CD4-positive, alpha-beta T cell treated with Interleukin-2 at 100 ng/mL for 4 hours (primary cell): Measurements from ENCODE around the gene ARID1A.
"Not testable (repeated sequence)": the region's sequence is repeated elsewhere in the genome, so short reads cannot be mapped to it uniquely, and the experiment has no call there.

Experiments
- DNase-seq: peaks from one replicate; pipeline ENCODE4 v3.0.0-alpha.2; 2020; ENCODE audit warnings: low spot score

The ARID1A gene

DNA sequence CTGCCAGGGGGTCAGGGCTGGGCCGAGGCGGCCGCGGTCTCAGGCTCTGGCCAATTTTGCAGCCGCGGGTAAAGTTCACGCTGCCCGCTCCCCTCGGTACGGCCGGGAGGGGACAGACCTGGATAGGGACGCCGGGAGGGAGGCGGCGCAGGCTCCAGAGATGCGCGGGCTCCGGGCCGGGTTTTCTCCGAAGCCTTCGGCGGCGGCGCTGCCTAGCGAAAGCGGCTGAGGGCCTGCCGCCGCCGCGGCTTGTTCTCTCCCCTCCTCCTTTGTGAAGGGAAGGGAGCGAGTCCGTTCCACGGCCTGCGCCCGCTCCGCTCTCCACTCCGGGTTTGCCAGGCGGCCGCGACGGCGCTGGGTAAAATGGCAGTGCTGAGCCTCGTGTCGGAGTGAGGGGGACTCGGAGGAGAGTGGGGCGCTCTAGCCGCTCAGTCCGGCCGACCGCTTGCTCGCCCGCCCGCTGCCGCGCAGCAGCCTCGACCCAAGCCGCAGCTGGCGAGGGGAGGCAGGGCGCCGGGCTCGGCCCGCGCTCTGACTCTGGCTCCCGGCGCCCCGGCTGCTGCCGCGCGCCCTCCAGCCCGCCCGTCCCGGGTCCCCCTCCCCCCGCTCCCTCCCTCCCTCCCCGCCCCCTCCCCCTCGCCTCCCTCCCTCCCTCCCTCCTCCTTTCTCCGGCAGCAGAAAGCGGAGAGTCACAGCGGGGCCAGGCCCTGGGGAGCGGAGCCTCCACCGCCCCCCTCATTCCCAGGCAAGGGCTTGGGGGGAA lies at the start of gene ARID1A:
Gene ARID1A (plus strand): TSS at position 660 of the 763 bp plus-strand sequence. CDS start 389 bp downstream, outside the sequence.
- DNase-seq, result peak; percentile 98

DNA sequence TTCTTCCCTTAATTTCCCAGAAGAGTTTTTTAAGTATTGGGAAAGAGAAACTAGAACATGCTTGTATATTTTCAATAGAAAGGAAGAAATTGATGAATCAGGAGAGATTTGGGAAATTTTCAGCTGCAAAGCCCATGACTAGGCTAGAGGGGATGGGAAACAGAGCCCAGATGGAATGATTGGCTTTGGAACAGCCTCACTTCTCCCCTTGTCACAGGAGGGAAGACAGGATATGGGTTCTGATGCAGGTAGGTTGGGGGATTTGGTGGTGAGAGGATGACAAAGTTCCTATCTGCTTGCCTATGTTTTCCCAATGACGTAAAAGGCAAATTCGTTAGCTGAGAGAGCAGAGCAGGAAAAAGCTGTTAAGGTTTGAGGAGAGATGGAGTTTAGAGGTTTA lies 31.0 kb upstream of the ARID1A start:
- no peak for DNase-seq

DNA sequence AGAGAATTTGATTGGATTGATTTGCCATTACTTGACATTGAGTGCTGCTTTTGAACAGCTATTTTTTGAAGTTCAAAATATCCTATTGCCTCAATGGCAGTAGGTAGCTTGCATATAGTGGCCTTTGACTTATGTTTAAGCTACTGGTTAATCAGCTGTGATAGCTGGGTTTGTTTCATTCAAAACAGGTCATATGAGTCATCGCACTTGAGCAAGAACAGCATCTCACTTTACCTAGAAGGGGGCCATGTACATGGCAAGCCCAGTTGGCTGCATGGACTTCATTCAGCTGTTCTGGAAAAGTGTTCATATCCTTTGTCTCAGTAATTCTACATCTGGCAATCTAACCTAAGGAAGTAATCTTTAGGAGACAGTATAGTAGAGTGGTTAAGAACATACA lies 29.0 kb upstream of the ARID1A start:
- no peak for DNase-seq

DNA sequence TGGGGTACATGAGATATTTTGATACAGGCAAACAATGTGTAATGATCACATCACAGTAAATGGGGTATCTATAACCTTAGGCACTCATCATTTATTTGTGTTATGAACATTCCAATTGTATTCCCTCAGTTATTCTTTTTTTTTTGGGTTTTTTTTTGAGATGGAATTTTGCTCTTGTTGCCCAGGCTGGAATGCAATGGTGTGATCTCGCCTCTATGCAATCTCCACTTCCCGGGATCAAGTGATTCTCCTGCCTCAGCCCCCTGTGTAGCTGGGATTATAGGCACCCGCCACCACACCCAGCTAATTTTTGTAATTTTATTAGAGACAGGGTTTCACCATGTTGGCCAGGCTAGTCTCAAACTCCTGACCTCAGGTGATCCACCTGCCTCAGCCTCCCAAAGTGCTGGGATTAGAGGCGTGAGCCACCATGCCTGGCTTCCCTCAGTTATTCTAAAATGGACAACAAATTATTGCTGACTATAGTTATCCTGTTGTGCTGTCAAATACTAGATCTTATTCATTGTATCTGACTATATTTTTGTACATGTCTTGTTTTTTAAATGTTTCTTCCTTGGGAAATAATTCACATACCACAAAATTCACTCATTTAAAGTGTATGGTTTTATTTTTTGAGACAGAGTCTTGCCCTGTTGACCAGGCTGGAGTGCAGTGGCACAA lies 27.6 kb upstream of the ARID1A start:
- not testable (repeated sequence) for DNase-seq

DNA sequence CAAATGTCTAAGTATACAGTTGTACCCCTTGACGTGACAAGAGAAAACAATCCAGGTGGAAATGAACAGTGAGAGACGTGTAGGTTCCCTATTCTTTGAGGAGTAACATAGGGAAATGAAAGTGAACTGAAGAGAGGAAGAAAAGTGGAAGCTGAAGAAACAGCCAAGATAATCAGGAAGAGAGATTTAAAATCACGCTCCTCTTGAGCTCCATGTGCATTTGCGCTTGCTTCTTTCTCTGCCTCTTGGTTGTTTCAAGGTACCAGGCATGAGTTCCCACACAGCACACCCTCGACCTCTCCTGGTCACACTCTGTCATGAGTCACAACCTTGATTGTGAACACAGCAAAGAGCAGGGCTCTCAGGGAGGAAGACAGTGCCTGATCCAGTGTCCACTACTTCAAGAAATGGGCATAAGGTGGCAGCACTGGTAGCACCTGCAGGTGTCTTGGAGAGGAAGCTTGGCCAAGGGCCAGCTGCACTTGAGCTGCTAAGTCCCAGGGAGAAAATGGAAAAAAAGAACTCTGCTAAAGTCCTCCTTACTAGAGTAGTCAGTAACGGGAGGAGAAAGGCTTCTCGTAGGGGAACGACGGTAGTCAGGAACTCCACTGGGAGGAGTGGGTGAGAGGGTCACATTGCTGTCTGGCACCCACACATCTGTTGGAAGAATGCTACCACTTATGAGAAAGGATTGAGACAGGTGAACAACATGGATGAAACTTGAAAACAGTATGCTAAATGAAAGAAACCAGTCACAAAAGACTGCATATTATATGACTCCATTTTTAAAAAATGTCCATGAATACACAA lies 18.3 kb upstream of the ARID1A start:
- peak; percentile 72 for DNase-seq

DNA sequence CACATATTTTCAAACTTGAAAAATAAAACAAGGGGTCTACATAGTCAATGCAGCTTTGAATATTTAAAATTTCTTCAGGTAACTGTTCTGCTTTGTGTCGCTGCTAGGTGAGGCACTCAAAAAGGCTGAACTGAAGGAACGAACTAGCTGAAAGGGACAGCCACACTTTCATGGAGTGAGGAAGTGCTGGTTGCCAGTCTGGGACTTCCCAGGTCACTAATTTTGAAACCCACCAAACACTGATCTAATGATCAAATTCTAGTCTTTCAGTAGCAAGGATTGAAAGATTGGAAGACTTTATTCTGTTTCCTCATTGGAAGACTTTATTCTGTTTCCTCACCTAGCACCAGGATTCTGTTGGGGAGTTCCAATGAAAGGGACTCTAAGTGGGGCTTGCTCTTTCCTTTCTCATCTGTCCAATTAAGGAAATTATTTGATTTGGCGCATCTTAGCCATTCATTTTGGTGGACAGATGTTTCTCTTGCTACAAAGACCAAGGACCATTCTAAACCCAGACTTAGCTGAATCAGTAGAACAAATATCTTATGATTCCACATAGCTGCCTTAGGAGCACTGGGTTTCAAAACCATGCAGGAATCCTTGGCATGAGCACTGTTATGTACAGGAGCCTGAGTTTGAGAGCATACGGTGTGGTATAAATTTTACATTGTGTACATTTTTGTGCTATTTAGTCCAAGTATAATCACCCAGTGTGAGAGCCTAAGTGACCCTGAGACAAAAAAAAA lies 10.9 kb upstream of the ARID1A start:
- no peak for DNase-seq

DNA sequence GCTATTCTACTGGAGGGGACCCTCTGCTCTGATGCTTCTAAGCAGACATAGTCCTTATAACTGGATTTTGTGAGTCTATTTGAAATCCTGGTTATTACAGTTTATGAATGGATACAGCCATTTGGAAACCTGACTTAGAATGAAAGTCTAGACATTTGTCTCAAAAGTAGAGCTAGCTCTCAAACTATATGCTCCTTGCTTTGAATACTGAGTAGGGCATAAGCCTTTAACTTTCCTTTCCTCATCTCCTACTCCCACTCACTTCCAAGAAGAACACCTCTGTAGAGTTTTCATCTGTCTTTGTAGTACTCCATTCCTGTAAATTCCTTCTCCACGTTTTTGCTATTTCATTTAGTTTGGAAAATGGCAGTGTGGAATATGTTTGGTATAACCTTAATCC lies 9.0 kb upstream of the ARID1A start:
- no peak for DNase-seq

DNA sequence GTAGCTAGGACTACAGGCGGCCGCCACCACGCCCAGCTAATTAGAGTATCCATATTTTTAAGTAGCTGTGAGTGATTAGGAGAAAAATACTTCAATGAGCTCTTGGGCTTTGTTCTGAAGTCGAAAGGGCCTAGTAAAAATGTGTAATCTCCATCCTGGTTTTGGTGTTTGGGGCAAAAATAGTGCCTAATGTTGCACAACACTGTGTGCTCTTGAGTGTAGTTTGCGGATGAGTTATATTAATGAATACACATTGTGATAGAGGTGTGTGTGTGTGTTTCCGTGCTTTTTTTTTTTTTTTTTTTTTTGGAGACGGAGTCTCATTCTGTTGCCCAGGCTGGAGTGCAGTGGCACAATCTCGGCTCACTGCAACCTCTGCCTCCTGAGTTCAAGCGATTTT lies 6.3 kb upstream of the ARID1A start:
- DNase-seq, result no peak

DNA sequence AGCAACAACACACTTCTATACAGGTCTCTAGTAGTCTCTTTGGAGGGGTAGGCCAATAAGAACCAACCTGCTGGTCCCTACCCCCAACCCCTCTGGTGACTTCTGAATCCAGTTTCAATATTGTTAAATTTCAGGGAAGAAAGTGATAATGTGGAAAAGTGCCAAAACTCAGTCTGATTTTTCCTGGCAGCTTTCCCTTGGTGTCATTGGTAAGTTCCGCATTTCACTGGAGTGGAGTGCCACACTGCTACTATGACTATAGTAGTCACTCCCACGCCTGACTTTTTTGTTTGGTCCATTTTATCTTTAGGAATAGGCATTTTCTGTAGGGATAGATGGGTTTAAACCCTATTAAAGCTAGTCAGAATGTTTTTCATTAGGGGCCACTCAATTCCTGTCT lies 5.7 kb upstream of the ARID1A start:
- DNase-seq, result no peak

DNA sequence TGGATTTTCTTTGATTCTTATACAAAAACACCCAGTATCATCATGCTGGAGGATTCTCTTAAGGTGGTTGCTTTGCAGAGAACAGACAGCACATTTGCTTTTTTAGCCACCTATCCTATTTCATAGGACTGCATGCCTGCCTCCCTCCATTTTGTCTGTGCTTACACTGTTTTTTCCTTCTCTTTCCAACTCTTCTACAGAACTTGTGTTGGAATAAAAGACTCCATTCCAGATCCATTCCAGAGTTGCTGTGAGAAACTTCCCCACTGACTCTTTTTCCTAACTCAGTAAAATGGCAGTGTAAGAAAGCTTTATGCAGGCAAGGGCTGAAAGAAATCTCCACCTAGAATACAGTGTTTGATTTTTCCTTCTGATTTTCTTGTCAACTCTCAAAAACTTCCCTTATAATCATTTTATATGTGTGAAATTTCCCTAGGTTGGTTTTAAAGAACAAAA lies 5.2 kb upstream of the ARID1A start:
- DNase-seq, result no peak

DNA sequence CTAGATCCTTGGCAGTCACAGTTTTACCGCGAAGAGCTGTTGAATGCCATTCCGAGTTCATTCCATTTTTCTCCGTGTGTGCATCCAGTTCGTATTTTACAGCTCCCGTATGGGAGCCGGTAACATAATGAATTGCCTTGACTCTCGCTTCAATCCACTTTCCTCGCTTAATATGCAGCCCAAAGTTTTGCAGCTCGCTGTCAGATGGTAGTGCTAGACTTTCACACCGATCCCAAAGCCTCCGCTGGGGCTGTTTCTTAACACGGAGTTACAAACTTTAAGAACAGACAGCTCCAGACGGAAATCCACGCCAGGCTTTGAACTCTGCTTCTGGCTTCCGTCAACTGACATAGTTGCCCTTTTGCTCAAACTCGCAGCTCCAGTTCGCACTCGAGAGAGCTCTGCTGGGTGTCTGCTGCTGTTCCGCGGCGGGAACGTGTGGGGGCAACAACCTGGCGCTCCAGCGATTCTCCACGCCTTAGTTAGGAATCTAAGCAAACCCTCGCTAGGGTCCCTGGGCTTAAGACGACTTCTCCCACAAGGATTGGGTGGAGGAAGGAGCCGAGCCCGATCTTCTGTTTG lies 3.5 kb upstream of the ARID1A start:
- DNase-seq, result peak; percentile 88

DNA sequence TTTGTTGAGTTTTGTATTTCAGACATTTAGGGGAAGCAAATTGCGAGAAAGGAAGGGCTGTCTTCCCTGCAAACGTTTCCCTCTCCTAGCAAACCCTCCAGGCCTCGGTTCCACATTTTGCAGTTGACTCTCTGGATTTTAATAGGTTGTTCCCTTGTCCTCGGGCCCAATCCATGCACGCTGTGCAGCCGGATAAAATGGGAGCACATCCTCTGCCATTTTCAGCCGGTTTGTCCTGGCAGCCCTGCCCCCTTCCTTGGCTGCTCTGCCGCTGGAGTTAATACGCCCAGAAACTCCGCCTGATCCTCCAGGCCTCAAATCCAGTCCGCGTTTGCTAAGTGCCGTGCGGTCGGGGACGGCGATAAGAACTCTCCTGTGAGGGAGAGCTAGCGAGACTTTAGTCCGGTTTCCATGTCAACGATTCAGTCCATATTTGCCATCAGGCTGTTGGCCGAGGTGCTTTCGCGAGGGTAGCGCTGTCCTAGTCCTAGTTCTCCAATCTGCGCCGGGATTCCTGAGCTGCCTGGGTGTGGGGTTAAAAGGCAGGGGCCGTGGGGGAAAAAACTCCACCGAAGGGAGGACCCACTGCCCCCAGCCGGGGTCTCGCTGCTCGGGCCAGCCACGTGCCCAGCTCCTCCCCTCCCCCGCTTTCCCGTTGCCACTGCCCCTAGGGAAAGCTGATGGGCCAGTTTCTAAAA lies 2.9 kb upstream of the ARID1A start:
- peak; percentile 93 for DNase-seq

DNA sequence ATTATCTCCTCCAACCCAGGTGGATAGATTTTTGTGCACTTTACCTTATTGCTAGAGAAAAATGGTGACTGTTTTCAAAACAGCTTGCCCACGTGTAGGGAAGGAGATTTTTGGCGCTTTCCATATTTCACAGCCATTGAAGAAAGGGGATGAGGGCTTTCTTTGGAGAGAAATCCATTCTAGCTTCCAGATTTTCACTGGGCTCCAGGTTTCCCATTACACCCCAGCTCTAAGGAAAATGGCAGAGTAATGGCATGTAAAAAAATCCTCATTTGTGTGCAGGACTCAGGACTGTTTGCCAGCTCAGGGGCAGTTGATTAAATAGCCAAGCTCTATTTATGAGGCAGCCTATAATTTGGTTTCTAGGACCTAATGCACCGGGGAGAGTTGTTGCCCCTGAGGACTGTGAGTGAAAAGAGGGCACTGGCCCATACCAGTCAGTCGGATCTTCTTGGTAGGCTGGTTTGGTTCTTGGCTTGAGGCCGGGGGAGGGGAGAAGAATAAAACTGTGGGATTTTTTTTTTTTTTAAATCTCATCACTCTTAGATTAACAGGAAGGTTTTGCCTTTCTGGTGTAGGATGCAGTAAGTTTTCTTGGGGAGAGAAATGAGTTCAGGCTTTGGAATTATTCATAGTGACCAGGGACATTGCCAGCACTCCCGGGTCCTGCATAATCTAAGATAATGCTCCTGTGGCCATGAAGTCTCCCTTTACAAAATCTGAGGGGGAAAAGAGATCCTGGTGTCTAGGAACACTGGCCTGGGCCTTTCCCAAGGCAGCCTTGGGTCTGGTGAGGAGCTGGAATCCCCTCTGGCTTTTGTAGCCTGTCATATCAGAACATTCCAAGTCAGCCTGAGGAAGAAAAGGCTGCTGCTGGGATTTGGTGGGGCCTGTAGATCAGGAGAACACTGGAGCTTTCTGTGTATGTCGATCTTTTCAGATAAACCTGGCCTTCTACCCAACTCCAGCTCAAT lies 1.9 kb upstream of the ARID1A start:
- no peak for DNase-seq

DNA sequence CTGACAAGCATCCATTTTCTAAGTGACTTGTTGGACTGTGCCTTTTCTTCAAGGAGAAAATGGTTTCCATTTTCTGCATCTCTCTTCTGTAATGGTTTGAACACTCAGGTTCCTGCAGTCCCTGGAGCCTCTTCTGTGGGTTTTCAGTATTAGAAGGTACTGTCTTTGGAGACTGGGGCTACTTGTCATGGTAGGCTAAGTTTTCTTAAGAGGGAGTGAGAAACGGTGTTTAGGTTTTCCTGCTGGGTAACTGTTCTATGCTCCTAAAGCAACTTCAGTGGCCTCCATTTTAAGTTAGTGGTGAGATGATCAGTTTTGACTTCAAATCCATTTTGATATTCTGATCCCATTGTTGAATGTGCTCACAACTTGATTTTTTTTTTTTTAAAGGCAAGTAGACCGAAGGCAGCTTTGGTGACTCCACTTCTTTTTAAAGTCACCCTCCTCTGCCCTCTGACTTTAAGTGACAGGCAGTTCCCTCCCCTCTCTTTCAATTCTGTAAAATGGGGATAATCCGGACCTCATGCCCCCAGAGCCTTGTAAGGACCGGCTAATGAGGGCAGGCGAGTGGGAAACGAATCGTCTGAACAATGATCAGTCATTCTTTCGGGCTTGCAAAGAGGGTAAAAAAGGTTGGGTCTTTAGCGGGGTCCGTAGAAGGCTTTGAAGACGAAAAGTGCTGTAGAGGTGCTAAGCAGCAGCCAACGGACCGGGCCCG lies 1.0 kb upstream of the ARID1A start:
- peak; percentile 40 for DNase-seq

DNA sequence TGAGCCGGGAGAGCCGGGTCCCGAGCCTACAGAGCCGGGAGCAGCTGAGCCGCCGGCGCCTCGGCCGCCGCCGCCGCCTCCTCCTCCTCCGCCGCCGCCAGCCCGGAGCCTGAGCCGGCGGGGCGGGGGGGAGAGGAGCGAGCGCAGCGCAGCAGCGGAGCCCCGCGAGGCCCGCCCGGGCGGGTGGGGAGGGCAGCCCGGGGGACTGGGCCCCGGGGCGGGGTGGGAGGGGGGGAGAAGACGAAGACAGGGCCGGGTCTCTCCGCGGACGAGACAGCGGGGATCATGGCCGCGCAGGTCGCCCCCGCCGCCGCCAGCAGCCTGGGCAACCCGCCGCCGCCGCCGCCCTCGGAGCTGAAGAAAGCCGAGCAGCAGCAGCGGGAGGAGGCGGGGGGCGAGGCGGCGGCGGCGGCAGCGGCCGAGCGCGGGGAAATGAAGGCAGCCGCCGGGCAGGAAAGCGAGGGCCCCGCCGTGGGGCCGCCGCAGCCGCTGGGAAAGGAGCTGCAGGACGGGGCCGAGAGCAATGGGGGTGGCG lies 371 bp downstream of the ARID1A start:
- DNase-seq, result no peak

DNA sequence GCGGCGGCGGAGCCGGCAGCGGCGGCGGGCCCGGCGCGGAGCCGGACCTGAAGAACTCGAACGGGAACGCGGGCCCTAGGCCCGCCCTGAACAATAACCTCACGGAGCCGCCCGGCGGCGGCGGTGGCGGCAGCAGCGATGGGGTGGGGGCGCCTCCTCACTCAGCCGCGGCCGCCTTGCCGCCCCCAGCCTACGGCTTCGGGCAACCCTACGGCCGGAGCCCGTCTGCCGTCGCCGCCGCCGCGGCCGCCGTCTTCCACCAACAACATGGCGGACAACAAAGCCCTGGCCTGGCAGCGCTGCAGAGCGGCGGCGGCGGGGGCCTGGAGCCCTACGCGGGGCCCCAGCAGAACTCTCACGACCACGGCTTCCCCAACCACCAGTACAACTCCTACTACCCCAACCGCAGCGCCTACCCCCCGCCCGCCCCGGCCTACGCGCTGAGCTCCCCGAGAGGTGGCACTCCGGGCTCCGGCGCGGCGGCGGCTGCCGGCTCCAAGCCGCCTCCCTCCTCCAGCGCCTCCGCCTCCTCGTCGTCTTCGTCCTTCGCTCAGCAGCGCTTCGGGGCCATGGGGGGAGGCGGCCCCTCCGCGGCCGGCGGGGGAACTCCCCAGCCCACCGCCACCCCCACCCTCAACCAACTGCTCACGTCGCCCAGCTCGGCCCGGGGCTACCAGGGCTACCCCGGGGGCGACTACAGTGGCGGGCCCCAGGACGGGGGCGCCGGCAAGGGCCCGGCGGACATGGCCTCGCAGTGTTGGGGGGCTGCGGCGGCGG lies 1.0 kb downstream of the ARID1A start:
- DNase-seq, result peak; percentile 54

DNA sequence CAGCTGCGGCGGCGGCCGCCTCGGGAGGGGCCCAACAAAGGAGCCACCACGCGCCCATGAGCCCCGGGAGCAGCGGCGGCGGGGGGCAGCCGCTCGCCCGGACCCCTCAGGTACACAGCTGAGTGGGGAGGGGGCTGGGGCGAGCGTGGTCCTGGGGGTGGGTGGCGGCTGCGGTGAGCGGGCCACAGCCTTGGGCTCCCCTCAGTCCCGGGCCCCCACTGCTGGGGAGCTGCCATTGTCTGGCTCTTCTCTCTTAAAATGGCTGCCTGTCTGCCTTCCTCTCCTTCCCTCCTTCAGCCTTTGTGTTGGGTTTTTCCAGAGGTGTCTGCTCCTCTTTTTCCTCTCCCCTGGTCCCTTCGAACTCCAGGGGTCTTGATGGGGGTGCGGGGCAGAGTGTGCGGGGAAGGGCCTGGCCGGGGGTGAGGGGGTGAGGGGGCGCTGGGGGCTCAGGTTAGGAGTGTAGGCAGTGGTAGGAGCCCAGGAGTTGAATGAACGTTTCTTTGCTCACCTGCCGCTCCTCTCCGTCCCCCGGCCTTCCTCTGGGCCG lies 1.7 kb downstream of the ARID1A start:
- DNase-seq, result no peak
